GM18867 (cell line): ENCODE measurements around the gene SERPINB7.

ENCODE experiments used
- ATAC-seq: cut with Tn5 transposase; IDR thresholded peaks from one replicate; pipeline ENCODE4 v1.9.1; 2021; ENCODE audit warnings: mild to moderate bottlenecking, moderate library complexity; ENCODE audit not compliant: unreplicated experiment

SERPINB7 gene

DNA sequence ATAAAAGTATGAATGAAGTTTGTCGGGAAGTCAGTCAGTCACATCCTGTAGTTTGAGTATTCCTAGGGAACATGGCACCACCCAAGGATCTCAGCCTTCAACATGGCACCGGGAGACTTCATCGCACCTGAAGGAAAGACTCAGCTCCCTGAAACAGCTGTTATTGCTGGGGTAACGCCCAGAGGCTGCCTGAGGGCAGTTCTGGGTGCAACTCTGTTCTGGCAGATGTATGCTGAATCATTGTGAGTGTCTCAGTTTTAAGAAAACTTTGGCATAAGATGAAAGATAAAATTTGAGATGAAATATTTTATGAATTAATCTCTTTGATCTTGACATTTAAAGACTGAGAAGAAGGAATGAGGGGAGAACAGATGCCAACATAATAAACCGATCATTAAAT lies 62.4 kb downstream of the SERPINB7 start:
- ATAC-seq, result no peak

DNA sequence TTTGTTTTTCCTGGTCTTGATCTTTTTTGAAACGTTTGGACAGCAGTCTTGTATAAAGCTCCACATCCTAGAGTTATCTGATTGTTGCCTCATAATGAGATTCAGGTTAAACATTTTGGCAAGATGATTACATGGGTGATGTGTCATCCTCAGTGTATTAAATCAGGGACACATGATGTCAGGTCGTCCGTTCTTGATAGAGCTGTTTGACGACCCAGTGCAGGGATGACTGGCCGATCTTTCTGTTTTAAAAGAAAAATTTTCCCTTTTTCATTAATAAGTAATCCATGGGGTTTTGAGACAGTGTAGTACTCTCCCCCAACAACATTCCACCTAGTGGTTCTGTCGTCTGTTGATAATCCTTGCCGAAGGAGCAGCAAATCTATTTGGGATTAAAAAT lies 67.8 kb downstream of the SERPINB7 start:
- ATAC-seq, result no peak

DNA sequence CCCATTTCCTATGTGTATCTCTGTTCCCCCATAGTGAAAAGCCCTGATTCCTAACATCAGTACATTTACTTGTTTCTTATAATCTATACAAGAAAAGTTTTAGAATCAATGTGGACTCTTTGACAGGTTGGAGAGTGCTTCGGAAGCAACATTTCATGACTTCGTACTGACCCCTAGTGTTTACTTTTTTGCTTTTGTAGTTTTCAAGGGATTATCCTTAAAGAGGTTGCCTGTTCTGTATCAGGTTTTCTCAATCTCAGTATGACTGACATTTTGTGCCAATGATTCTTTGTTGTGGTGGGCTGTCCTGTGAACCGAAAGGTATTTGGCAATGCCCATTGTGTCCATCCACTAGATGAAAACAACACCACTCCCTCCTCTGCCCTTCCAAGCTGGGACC lies 69.0 kb downstream of the SERPINB7 start:
- peak; percentile 54 for ATAC-seq

DNA sequence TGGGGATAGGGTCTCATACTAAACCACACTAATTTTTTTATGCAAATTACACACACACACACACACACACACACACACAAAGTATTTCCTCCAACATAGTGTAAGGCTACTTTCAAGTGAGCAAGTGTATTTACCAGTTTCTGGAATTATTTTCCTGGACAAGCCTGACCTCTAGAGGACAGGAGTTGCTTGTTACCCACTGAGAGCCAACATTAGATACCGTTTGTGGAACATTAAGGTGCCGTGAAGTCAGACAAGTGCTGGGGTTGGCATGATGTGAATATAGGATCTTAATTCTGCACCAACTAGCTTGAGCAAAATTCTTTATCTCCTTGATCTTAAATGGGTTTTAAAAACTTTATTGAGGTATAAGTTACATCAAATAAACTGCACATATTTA lies 72.9 kb downstream of the SERPINB7 start:
- ATAC-seq, result peak; percentile 64

DNA sequence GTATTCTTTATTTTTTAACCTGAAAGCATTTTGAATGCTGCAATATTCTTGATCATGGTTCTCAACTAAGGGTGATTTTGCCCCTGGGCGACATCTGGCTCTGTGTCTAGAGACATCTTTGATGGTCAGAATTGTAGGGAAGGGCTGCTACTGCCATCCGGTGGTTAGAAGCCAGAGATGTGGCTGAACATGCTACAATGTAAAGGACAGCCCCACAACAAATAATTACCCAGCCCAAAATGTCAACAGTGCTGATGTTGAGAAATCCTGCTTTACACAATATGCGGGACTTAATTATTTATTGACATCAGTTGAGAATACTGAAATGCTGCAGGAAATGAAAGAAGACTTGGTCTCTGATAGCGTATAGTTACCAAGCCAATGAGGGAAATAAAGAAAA lies 74.8 kb downstream of the SERPINB7 start:
- peak; percentile 73 for ATAC-seq

DNA sequence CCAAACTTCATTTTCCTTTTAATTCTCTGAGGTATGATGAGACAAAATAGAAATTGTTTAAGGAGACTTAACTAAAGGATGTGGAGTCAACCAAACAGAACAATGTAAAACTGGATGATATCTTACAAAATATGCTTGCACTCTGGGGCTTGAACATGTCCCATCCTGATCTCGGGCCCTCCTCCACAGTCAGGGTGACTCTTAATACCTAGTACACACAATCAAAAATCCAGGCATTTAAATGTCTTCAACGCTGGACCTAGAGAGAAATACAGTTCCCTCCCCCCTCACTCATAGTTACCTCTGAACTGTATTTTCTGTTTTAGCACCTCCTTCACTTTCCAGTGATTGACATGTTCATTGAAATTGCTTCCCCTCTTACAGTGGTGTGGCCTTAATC lies 75.4 kb downstream of the SERPINB7 start:
- no peak for ATAC-seq
